ENCODE data around the gene BLCAP.
"Not testable (repeated sequence)": the region's sequence is repeated elsewhere in the genome, so short reads cannot be mapped to it uniquely, and the experiment has no call there.

The BLCAP gene

DNA sequence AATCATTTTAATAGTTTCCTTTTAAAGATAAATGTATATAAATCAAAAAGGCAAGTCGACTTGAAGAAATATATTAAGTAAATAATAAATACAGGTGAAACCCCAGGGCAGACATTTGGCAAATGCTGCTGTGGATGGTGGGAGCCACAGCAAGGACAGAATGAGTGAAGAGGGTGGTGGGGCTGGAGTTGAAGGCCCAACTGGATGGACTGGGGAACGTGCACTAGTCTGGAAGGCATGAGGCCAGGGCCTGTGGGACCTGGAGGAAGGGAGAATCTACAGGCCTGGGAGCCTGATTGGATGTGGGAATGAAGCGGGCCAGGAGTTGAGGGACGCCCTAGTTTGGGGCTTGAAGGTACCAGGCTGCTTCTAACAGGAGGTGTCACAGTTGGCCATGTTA is 30.6 kb upstream of the BLCAP start:
- DNase-seq (ENCODE audit: low read depth in 2 of 2) = no peak

DNA sequence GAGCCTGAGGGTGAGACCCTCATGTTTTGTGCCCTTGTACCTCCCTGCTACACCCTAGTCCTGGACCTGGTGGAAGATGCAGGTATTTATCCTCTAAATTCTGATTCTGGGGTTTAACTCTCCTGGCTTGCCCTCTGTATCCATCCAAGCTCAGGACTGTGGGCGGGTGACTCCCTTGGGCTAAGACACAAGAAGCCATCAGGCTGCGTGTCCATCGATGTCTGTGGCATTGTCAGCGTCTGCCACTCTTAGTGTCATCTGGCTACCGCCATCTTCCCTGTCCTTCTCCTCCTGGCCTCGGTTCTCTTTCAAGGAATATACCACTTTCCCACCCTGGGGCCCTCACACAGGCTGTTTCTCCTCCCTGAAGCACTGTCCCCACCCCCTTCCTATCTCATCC is 28.9 kb upstream of the BLCAP start:
- no peak for DNase-seq (ENCODE audit: low read depth in 2 of 2)

DNA sequence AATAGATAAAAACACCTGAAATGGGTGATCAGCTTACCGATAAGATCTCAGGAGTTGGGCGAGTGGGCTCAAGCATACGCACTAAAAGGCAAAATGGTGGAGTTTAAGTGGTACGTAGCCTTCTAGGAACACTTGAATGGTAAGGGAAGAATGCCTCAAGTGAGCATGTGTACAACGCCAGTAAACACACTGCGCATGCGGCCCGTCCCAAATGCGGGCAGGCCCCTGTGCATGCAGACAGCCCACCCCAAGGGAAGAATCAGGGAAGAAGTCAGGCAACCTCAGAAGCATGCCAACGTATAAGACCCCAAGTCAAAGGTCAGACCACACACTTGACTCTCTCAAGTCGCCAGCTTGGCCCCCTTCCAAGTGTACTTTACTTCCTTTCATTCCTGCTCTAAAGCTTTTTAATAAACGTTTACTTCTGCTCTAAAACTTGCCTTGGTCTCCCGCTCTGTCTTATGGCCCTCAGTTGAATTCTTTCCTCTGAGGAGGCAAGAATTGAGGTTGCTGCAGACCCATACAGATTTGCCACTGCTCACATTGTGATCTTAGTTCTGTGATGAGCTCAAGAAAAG is 27.1 kb upstream of the BLCAP start:
- not testable (repeated sequence) for DNase-seq (ENCODE audit: low read depth in 2 of 2)

DNA sequence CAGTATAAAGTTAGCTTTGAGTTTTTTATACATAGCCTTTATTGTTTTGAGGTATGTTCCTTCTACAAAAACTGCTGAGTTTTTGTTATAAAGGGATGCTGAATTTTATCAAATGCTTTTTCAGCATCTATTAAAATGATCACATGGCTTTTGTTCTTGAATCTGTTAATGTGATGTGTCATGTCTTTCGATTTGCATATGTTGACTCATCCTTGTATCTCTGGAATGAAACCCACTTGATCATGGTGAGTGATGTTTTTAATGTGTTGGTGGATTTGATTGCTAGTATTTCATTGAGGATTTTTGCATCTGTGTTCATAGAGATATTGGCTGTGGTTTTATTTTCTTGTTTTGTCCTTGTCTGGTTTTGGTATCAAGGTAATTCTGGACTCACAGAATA is 24.7 kb upstream of the BLCAP start:
- DNase-seq (ENCODE audit: low read depth in 2 of 2) = no peak

DNA sequence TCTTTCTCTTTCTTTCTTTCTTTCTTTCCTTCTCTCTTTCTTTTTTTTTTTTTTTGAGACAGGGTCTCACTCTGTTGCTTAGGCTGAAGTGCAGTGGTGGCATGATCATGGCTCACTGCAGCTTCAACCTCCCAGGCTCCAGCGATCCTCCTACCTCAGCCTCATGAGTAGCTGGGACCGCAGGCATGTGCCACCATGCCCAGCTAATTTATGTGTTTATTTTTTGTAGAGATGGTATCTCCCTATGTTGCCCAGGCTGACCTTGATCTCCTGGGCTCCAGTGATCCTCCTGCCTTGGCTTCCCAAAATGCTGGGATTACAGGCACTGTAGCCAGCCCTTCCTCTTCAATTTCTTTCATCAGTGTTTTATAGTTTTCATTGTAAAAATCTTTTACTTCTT is 24.0 kb upstream of the BLCAP start:
- DNase-seq (ENCODE audit: low read depth in 2 of 2) = not testable (repeated sequence)

DNA sequence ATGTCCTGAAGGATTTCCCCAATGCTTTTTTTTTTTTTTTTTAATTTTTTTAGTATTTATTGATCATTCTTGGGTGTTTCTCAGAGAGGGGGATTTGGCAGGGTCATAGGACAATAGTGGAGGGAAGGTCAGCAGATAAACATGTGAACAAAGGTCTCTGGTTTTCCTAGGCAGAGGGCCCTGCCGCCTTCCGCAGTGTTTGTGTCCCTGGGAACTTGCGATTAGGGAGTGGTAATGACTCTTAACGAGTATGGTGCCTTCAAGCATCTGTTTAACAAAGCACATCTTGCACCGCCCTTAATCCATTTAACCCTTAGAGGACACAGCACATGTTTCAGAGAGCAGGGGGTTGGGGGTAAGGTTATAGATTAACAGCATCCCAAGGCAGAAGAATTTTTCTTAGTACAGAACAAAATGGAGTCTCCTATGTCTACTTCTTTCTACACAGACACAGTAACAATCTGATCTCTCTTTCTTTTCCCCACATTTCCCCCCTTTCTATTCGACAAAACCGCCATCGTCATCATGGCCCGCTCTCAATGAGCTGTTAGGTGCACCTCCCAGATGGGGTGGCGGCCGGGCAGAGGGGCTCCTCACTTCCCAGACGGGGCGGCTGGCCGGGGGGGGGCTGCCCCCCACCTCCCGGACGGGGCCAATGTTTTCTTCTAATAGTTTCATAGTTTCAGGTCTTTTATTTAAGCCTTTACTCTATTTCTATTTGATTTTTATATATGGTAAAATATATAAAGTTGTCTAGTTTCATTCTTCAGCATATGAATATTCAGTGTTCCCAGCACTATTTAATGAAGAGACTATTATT is 22.6 kb upstream of the BLCAP start:
- not testable (repeated sequence) for DNase-seq (ENCODE audit: low read depth in 2 of 2)

DNA sequence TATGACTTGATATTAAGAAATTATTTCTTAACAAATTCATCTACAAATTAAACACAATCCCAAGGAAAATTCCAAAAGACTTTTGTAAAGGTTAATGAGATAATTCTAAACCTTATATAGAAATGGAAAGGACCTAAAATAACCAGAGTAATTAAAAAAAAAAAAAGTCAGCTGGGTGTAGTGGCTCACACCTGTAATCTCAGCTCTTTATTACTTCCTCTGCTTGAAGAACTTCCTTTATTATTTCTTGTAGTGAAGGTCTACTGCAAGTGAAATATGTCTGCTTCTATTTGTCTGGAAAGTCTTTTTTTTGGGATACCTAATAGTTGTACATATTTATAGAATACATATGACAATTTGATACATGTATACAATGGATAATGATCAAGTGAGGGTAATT is 20.2 kb upstream of the BLCAP start:
- DNase-seq (ENCODE audit: low read depth in 2 of 2) = no peak

DNA sequence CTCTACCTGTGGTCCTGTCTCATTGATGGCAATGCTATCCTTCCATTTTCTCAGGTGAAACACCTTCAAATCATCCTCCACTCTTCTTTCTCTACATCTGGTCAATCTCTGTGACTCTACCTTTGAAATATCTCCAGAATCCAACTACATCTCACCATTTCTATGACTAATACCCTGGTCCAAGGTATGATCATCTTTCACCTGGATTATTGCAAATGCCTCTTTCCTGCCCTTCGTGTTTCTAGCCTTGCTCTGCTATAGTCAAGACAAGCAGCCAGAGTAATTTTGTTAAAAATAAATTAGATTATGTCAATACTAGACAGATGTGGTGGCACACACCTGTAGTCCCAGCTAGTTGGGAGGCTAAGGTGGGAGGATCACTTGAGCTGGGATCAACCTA is 17.8 kb upstream of the BLCAP start:
- no peak for DNase-seq (ENCODE audit: low read depth in 2 of 2)

DNA sequence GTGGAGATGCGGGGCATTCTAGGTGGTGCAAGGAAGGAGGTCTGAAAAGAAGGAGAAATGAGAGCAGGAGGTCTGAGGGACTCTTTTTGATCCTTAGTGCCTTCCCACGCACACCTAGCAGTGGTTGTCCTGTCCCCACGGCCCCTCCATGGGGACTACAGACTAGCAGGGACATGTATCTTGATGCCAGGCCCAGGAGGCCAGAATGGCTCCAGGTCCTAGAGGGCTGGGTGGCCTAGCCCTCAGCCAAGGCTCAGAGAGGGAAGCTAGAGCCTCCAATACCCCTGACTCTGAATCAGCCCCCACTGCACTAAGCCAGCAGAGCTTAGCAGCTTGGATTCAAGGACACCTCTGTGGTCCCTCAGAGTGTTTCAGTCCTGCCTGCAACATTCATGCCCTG is 16.7 kb upstream of the BLCAP start:
- no peak for DNase-seq (ENCODE audit: low read depth in 2 of 2)

DNA sequence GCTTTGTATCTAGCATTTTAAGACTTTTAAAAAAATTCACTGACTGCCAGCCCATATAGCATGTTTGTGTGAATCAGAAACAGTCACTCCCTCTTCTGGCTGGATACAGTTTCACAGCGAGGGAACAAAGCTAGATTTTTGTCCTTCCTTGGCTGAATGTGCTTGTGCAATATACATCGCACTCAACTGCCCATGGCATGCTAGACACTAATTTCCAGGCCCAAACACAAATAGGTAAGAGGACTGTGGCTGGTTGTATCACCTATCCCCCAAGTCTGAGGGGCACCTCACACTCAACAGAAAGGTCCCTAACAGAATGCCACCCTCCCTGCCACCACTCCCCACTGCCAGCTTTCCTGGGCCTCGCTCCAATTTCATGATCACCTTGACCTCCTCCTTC is 16.2 kb upstream of the BLCAP start:
- DNase-seq (ENCODE audit: low read depth in 2 of 2) = no peak

DNA sequence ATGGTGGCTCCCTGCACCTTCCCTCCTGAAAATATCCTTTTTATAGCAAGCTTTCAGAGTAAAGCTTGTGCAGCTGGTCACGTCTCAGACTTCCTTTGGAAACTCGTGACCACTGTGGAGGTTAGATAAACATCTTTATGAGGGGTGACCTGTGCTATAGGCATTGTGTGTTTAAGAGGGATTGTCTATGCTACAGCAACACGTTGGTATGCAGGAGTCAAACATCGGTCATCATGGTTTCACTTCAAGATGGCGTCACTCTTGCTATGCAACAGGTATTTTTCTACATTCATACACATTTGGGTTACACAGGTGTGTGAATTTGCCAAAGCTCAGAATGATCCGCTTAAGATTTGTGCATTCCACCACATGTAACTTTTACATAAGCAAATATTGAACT is 14.6 kb upstream of the BLCAP start:
- DNase-seq (ENCODE audit: low read depth in 2 of 2) = no peak

DNA sequence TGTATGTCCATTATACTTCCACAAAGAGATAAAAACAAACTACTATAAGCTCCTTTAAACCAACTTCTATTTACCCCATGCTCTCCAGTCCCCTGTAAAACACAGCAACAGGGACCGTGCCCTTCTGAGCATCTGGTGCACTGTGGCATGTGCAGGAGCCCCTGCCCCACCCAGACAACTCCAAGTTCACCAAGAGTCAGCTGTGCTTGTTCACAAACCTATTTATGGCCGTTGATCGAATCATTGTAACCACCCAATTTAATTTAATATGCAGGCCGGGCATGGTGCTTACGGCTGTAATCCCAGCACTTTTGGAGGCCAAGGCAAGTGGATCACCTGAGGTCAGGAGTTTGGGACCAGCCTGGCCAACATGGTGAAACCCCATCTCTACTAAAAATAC is 13.7 kb upstream of the BLCAP start:
- DNase-seq (ENCODE audit: low read depth in 2 of 2) = no peak

DNA sequence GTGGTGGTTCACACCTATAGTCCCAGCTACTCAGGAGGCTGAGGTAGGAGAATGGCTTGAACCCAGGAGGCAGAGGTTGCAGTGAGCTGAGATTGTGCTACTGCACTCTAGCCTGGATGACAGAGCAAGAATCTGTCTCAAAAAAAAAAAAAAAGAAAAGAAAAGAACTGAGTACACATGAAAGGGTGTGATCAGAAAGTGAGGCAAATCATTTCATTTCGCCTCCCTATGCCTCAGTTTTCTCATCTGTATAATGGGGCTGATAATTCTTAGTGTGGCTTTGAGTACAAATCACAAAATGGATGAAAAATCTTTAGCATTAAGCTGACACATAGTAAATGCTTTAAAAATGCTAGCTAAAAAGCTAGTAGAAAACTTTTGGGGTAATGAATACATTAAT is 13.2 kb upstream of the BLCAP start:
- DNase-seq (ENCODE audit: low read depth in 2 of 2) = not testable (repeated sequence)

DNA sequence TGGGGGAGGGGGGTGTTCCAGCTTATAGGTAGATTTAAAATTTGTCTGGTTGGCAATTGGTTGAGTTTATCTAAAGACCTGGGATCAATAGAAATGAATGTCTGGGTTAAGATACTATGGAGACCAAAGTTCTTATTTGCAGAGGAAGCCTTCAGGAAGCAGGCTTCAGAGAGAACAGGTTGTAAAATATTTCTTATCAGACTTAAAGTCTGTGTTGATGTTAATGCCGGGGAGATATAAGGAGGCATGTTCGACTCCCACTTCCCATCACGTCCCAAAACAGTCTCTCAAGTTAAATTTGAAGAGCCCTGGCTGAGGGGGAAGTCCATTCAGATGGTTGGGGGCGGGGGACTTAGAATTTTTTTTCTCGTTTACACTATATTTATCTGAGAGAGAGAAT is 12.3 kb upstream of the BLCAP start:
- DNase-seq (ENCODE audit: low read depth in 2 of 2) = no peak

DNA sequence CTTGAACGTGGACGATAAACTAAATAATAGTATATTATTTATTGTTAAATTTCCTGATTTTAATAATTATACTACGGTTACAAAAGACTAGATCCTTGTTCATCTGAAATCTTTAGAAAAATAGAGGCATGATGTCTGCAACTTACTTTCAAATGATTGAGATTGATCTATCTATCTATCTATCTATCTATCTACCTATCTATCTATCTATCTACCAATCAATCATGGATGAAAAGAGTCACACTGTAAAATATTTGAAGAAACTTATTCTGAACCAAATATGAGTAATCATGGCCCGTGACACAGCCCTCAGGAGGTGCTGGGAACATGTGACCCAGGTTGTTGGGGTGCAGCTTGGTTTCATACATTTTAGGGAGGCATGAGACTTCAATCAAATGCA is 11.7 kb upstream of the BLCAP start:
- no peak for DNase-seq (ENCODE audit: low read depth in 2 of 2)

DNA sequence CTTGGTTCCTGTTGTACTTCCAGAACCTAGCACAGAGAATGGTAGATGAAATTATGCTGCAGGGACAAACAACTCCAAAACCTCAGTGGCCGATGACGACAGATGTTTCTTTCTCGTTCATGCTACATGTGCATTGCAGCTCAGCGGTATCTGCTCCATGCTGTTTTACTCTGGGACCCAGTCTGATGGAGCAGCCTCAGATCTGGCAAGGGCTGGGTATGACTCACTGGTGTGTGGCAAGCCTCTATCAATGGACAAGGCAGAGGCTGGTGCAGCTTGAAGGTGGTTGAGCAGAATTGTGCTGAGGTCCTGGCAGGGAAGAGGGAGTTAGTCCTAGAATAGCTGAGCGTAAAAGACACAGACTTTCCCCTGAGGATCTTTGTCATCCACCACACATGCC is 10.3 kb upstream of the BLCAP start:
- DNase-seq (ENCODE audit: low read depth in 2 of 2) = no peak

DNA sequence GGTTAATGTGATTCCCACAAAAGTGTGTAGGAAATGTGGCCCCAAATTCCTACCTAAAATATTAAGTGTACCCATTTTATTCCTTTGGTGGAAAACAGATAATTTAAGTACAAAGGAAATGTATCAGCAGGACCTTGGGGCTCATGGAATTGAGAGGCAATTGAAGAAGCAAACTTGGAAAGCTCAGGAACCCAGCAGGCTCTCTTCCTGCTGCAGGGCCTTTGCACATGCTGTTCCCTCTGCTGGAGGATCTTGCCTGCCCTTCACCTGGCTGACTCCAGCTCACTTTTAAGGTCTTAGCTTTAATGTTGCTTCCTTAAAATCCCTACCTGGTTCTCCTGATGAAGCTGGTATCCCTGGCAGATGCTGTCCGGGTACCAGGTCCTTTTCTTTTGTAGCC is 9.8 kb upstream of the BLCAP start:
- DNase-seq (ENCODE audit: low read depth in 2 of 2) = no peak

DNA sequence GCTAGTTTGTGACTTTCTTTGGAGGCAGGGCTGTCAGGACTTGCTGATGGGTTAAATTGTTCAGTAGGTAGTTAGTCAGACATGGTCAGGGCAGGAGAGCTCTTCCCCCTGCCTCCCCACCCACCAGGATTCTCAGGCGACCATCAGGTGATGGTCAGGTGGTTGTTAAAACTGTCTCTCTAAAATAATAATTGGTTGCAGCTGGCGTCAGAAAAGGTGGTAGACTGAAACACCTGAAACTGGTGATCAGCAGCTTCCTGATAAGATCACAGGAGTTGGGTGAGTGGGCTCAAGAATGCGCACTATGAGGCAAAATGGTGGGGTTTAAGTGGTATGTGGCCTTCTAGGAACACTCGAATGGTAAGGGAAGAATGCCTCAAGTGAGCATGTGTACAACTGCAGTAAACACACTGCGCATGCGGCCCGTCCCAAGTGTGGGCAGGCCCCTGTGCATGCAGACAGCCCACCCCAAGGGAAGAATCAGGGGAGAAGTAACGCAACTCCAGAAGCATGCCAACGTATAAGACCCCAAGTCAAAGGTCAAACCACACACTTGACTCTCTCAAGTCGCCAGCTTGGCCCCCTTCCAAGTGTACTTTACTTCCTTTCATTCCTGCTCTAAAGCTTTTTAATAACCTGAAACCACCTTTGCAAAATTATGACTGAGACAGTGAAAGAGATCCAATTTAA is 7.9 kb upstream of the BLCAP start:
- no peak for DNase-seq (ENCODE audit: low read depth in 2 of 2)

DNA sequence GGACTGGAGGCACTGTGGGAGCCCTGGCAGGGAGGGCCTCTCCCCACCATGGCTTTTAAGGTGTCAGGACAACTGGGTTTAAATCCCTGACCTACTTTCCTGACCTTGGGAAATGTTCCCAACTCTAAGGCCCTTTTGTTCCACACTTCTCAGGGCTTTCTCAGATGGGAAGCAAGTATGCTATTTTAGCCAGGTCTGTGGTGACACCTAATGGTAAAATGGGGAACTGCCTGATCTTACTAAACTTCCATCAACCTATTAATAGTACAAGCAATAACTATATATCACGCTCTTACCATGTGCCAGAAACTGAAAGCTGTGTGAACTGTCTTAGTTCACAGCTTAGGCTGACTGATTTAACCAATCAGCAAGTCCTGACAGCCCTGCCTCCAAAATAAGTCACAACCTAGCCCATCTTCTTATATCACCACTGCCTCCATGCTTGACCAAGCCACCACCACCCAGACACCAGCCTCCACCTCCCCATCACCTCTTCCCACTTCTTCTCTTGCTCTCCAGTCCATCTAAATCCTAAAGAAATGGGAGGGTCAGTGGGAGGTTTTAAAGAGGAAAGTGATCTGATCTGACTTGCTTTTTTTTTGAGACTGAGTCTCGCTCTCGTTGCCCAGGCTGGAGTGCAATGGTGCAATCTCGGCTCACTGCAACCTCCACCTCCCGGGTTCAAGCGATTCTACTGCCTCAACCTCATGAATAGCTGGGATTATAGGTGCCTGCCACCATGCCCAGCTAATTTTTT is 6.9 kb upstream of the BLCAP start:
- DNase-seq (ENCODE audit: low read depth in 2 of 2) = no peak

DNA sequence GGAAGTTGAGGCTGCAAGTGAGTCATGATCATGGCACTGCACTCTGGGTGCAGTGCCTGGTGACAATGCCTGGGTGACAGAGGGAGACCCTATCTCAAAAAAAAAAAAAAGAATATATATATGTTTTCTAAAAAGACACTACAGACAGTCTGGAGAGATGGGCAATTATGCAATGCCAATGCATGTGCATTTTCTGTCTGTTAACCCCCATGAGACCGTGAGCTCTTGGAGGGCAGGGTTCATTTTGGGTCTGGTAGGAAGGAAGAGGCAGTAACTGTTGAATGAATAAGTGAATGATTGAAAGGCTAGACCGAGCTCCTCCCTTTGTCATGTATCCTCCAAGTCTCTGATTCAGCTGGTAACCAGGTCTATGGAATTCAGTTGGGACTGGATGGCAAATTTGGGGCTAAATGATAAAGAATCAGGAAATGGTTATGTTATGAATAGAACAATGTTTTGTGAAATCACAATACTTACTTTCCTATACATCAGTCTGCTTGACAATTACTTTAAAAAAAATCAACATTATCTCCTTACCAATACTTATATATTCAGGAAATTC is 5.6 kb upstream of the BLCAP start:
- no peak for DNase-seq (ENCODE audit: low read depth in 2 of 2)

DNA sequence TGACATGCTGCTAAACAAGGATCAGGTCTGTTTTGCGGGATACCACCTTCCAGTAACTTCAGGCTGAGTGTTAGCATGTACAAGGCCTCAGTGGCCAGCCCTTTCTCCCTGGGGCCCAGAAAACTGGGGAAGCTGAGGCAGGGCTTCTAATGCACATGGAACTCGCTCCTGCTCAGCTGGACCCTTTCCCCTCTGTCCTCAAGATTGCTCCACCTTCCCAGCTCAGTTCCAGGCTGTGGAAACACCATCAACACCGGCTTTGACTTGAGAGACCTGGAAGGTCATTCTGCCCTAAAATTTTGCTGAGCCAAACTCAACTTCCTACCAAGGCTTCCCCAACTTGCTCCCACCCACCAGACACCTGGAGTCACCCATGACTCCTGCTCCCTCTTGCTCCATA is 4.2 kb upstream of the BLCAP start:
- no peak for DNase-seq (ENCODE audit: low read depth in 2 of 2)

DNA sequence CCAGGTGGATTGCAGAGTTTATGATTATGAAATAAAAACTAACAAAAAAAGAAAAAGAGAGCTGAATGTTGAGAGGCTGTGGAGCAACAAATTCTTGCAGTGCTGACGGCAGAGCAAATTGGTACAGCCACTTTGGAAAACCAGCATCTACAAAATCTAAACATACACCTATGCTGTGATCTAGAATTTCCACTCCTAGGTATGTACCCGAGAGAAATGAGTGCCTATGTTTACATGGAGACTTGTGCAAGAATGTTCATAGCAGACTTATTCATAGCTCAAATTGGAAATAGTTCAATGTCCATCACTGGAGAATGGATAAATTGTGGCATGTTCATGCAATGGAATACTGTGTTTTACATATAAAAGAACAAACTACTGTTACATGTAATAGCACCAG is 3.0 kb upstream of the BLCAP start:
- no peak for DNase-seq (ENCODE audit: low read depth in 2 of 2)

Measured in stimulated activated CD4-positive, alpha-beta T cell treated with anti-CD3 and anti-CD28 coated beads, Interleukin-15, amount 100 ng/mL, for 48 hours (primary cell).